Urothelium cell line (cell line): ENCODE measurements around the gene ALDH1A1.
A peak's percentile ranks its signal among the peaks of the same experiment; 100 is the strongest.

ENCODE experiments used
- DNase-seq: peaks from one replicate; pipeline ENCODE4 v3.0.0; 2011; ENCODE audit warnings: low spot score, mixed read lengths
- FAIRE-seq: peaks from 2 replicates; lab custom pipeline; 2011; peaks lifted over from hg19 to GRCh38; lab: Jason Lieb, UNC

The ALDH1A1 gene

DNA sequence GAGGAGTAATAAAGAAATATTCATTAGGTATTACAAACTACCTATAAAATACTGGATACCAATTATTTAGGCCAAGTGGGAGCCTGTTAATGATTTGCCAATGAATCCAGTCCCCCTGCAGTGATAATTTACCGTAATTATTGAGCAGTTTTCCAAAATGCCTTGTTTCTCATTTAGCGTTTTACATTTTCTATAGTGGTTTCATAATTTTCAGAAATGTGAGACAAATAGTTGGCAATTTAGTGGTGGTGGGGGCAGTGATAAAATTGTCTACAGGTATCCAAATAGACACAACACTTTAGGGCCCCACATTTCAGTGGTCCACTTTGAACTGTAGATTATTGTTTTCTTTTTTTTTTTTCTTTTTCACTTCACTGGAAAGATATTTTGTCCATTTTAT, 27.3 kb upstream of the ALDH1A1 start:
- FAIRE-seq (no peak), DNase-seq (no peak)

DNA sequence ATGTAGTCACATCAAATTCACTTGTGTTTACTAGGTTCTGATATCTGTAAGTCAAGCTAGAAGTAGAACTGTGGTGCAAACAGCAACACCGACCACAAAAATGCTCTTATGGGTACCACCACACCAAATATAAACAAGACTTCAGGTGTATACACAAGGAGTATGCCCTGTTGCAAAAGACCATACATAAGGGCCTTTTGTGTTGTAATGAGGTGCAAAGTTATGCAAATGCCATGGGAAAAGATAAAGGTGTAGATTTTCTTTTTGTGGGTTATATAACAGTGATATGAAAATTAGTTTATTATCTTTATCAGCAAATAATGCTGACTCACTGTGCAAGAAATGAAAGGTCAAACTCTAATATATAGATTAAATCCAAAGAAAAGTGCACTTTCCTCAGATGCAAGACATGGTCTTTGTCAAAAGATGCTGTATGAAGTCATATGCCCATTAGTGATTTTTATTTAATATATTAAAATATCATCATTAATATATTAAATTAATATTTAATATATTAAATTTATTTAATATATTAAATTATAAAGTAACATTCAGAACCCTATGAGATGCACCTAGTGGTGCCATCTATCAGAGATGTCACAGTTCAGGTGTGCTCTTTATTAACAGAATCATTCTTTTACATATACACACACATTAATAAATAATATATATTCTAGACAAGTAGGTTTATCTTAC, 26.7 kb upstream of the ALDH1A1 start:
- DNase-seq, result no peak
- FAIRE-seq, result no peak

DNA sequence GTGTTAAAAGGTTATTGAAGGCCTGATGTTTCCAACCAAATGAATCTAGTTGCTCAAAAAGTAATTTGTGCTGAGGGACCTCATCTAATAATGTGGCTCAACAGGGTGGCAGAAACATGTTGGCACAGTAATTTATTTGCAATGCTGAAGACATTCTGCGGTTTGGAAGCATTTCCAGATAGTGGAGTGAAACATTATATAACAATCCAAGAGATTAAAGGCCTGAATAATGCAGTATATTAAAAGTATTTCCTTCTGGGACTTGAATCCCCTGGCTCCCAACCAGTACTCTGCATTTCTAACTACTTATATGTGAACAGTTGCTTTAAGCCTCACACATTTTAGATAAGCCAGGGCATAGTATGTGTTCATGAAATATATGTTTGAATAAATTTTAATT, 25.9 kb upstream of the ALDH1A1 start:
- DNase-seq (peak; percentile 21), FAIRE-seq (no peak)

- FAIRE-seq (peak; percentile 98), DNase-seq (peak; percentile 69)
Observed at GRCh38 chr9:72977670-72978069, 24.8 kb upstream of the ALDH1A1 start.

DNA sequence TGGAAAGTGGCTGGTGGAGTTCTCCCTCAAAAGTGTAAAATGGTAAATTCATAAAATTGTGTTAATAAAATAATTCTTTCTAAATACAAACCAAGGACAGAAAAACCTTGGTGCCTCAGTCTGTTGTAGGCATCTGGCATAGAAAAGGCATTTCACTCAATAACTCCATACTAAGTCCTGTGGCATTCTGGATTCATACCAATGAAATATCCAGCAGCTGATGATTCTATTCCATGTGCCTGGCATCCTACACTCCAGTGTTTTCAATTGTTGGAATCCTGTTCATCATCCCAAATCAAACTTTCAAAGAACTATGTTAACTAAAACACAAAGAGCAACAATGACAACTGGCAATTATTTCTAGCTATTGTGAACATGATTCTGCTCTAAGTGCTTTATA, 21.6 kb upstream of the ALDH1A1 start:
- DNase-seq (no peak), FAIRE-seq (no peak)

DNA sequence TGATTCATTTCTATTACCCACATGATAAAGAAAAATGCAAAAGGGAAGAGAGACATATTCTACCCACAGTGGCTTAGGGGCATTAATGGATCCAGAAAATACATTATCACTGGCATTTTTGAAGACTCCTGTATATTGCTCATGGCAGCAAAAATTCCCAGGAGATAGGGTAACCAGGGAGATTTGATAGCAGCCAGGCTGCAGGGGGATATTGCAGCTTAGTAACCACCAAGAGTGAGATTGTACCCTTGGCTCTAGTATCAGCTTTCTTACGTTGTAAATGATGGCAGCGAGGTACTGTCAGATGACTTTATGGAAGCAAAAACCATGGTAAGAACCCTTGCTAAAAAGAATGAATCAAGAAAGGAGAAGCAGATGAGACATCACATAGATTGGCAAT, 19.8 kb upstream of the ALDH1A1 start:
- DNase-seq (no peak), FAIRE-seq (no peak)

DNA sequence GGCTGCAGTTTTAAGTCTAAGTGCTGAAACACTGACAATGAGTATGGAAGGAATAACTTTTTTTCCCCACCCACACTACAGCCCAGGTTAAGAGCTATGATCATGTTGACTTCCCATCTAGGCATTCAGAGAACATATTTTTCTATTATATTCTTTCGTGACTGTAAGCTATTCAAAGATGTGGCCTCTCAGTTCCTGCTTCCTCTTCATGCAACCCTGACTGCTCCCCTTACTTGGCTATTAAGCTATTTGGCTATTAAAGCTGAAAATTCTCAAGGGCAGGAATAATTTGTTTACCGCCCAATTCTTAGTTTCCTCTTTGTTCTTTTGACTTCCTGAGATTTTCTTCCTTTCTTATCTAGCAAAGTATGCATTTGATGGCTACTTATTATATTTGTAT, 18.6 kb upstream of the ALDH1A1 start:
- no peak for FAIRE-seq
- no peak for DNase-seq

DNA sequence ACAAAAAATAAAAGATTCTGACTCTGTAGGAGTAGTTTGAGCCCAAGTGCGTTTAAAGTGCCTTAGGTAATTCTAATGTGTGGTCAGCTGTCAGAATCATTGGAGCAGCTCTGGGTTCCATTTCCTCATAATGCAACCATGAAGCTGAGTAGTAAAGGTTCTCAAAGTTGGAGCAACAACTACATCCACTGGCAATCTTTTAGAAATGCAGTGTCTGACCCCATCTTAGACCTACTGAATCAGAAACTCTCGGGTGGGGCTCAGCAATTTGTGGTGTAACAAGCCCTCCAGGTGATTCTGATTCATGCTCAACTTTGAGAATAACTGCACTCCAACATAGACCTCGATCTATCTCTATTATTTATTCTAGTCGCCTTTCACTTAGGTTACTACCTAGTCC, 7.6 kb upstream of the ALDH1A1 start:
- DNase-seq (no peak), FAIRE-seq (no peak)

DNA sequence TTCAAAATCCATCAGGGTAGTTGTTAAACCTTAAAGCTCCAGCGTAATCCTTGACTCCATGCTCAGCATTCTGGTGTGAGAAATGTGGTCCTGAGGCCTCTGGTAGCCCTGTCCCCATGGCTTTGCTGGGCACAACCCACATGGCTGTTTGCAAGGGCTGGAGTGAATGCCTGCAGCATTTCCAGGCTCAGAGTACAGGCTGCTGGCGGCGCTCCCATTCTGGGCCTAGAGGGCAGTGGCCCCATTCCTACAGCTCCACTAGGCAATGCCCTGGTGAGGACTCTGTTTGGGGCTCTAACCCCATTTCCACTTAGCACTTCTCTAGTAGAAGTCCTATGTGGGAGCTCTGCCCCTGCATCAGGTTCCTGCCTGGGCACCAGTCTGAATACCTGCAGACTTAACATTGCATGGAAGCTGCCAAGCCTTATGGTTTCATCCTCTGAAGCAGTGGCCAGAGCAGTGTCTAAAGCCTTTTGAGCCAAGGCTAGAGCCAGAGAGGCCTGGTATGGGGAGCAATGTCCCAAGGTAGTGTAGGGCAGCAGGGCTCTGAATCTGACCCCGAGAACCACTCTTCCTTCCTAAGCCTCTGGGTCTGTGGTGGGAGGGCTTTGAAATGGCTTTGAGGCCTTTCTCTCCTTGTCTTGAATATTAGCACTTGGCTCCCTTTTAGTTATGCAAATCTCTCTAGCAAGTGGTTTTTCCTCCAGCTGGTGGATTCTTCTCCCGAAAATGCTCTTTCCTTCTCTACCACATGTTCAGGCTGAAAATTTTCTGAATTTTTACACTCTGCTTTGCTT, 5.8 kb upstream of the ALDH1A1 start:
- FAIRE-seq, result no peak

DNA sequence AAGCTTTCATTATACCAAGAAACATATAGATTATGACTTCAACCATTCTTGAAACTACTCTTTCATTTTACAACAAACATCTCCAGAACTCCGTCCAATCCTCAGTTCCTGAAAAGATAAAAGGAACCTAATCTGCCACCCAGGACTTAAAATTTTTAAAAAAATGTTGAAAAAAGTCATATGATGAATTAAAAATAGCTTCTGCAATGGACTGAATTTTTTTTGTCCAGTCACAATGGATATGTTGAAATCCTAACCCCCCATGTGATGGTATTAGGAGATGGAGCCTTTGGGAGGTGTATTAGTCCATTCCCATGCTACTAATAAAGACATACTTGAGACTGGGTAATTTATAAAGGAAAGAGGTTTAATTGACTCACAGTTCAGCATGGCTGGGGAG, 2.7 kb upstream of the ALDH1A1 start:
- FAIRE-seq (no peak), DNase-seq (no peak)

More for the DNA sequence above, 5.8 kb upstream of the ALDH1A1 start:
- no peak for DNase-seq

- DNase-seq, result no peak
- no peak for FAIRE-seq
Observed at GRCh38 chr9:72955126-72955455, 2.2 kb upstream of the ALDH1A1 start.

DNA sequence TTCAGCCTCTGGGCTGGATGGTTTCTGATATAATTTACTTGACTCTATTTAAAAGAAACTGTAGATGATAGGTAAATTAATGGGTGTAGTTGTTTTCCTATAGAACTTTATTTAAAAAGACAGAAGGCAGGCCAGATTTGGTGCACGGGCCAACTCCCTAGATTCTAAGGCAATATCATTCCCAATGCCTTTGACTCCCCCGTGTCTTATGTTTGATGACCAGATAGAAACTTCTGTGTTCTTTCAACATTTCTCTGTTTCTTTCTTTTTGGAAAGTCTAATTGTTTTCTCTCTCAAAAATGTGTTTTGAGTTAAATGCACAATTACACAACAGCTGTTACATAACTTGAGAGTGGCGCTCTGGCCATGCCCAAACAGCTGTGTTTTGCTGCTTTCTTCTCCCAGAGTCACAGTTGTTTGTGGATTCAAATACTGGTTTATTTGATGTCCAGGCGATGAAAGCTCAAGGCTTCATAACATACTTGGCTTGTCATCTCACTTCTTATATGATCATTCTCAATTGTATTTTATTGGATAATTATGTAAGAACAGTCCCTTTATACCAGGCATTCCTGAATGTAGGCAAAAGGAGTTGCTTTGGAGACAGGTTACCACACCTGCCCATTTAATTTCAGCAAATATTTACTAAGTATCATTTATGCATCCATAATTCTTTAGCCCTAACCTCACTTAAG, 1.7 kb upstream of the ALDH1A1 start:
- DNase-seq, result no peak
- no peak for FAIRE-seq

- DNase-seq (no peak), FAIRE-seq (no peak)
Observed at GRCh38 chr9:72952381-72952690, 517 bp downstream of the ALDH1A1 start.

DNA sequence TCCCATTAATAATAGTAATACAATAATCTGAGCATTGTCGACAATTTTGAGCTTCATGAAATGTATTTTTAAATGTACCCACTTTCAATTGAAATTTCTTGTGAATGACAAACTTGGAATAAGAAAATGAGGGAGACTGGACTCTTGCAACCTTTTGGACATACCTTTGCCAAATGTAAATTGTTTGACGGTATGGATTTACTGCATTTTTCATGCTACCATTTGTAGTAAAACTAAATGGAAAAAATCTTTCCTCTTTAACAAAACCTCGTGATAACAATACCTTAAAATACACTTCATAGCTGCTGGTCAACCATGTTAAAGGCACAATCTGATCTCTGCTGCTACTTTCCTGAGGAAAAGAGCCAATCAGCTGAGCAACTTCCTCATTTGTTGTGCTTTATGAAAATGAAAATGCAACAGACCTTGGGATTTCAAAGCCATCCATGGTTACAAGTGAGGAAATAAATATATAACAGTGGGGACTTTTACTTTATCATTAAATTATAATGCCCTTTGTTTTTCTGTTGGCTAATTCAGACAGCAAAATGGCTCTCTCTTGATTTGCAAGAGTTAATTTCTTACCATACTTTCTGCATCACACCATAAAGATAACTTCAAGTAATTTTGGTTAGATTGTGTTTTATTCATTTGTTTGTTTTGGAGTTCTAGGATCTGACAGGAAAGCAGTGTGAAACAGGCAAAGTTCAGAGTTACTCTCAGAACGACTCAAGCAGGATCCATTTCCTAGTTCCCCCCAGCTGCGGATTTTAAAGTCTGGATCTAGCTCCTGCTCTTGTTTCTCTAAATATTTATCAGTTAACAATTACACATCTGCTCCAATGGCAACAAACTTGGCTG, 1.1 kb downstream of the ALDH1A1 start:
- no peak for DNase-seq
- FAIRE-seq, result no peak

DNA sequence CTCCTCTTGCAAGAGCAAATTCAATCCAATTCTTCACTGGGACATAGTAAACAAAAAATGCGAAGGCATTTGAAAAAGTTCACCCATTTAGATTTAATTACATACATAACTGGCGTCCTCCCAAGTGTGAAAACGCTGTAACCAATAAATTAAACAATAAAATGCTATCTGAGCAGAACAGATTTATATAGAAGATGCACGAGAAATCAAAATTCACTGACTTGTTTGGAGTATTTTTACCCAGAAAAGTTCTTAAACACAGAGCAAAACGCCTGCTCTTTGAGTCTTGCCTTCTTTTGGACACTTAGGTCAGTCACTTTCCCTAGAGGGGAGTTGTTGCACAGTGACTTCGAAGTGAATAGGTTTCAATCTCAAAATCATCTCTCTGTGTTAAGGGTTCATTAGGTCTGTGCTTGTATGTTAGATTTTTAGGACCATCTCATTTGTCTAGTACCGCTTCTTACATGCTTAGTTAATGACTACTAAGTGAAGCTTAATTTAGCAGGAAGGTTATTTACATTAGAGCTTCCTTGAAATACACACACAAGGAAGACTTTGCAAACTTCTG, 1.9 kb downstream of the ALDH1A1 start:
- FAIRE-seq, result no peak
- DNase-seq, result no peak

- FAIRE-seq, result no peak
Observed at GRCh38 chr9:72949918-72950325, 2.9 kb downstream of the ALDH1A1 start.

GRCh38 chr9:72949244-72949582, 3.6 kb downstream of the ALDH1A1 start:
- FAIRE-seq, result no peak

More at GRCh38 chr9:72949918-72950325, 2.9 kb downstream of the ALDH1A1 start:
- DNase-seq, result no peak

GRCh38 chr9:72948575-72949243, 4.1 kb downstream of the ALDH1A1 start:
- no peak for DNase-seq
- FAIRE-seq, result no peak

More at GRCh38 chr9:72949244-72949582, 3.6 kb downstream of the ALDH1A1 start:
- DNase-seq, result no peak

- FAIRE-seq (no peak), DNase-seq (no peak)
Observed at GRCh38 chr9:72947984-72948465, 4.8 kb downstream of the ALDH1A1 start.

DNA sequence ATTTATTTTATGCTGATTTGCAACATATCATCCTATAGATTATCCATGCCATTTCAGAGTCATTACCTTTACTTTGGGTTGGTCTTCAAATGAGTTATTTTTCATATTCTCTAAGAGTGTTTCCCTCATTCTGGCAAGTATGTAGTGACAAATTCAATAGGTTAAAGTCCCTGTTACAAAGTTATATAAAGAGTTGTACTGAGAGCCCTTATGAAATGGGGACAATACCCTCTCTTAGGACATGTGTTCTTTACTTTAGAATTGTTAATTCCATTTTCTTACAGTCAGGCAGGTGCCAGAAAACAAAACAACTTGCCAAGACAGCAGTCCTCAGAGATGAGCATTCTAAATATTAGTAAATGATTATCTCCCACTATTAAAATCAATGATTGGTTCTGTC, 6.0 kb downstream of the ALDH1A1 start:
- no peak for FAIRE-seq
- DNase-seq, result no peak
